ENCODE data around the gene TRDMT1. TPM values are rescaled to one million over a fixed set of nuclear protein-coding genes. Genes with fewer than 3 reads are reported as not detected.

The TRDMT1 gene
- total and polyA plus RNA-seq, 2 donors (not counting 1 experiment from before 2014, with no cell fraction given): 5.8 to 7.0 TPM

- Histone ChIP-seq H3K4me2 (ENCODE audit: extremely low read depth, insufficient read depth, low read length) (no peak overlapping the region), H3K4me1 (ENCODE audit: control insufficient read depth, extremely low read depth, insufficient read depth, low read length) (no peaks in the 10 kb centered on the region), H3K4me3 (replicated peaks in 1 of 4; ENCODE audit: control extremely low read depth in 1 of 4, insufficient read depth in 1 of 4, low read depth in 3 of 4, low read length in 4 of 4) (no peak overlapping the region), H3K36me3 (ENCODE audit: control insufficient read depth, insufficient read depth, low read length) (no peaks in the 10 kb centered on the region), H3K27me3 (ENCODE audit: control insufficient read depth, insufficient read depth, low read length) (no peaks in the 10 kb centered on the region), H2AFZ (ENCODE audit: low read length) (no peak overlapping the region), H3K9ac (ENCODE audit: insufficient read depth, low read length) (no peak overlapping the region), H3K9me3 (ENCODE audit: control insufficient read depth, insufficient read depth, low read depth, low read length) (no peaks in the 10 kb centered on the region), H4K20me1 (ENCODE audit: control insufficient read depth, extremely low read depth, insufficient read depth, low read length) (no peaks in the 10 kb centered on the region), H3K27ac (ENCODE audit: insufficient read depth, low read length) (no peak overlapping the region), H3K79me2 (ENCODE audit: control insufficient read depth, insufficient read depth, low read length) (peaks cover 14% of the 10 kb centered on the region)
- no peak for DNase-seq (ENCODE audit: low read depth in 2 of 2)
- no peak for TF ChIP-seq EZH2 (IDR thresholded peaks at IDR 0.05; ENCODE audit: low read length, missing control alignments)
- no peak for TF ChIP-seq CTCF (conservative IDR thresholded peaks at IDR 0.05 in 1 of 2, IDR thresholded peaks at IDR 0.05 in 1 of 2; ENCODE audit: low read depth in 1 of 2, low read length in 2 of 2)
Observed at GRCh38 chr10:17196573-17196972, 4.9 kb downstream of the TRDMT1 start.

GRCh38 chr10:17196045-17196444, 5.4 kb downstream of the TRDMT1 start:
- Histone ChIP-seq H3K4me1 (ENCODE audit: control insufficient read depth, extremely low read depth, insufficient read depth, low read length) (no peaks in the 10 kb centered on the region), H3K27ac (ENCODE audit: insufficient read depth, low read length) (no peak overlapping the region), H4K20me1 (ENCODE audit: control insufficient read depth, extremely low read depth, insufficient read depth, low read length) (no peaks in the 10 kb centered on the region), H3K9ac (ENCODE audit: insufficient read depth, low read length) (no peak overlapping the region), H3K9me3 (ENCODE audit: control insufficient read depth, insufficient read depth, low read depth, low read length) (no peaks in the 10 kb centered on the region), H3K27me3 (ENCODE audit: control insufficient read depth, insufficient read depth, low read length) (no peaks in the 10 kb centered on the region), H3K79me2 (ENCODE audit: control insufficient read depth, insufficient read depth, low read length) (peaks cover 14% of the 10 kb centered on the region), H3K36me3 (ENCODE audit: control insufficient read depth, insufficient read depth, low read length) (no peaks in the 10 kb centered on the region), H3K4me3 (replicated peaks in 1 of 4; ENCODE audit: control extremely low read depth in 1 of 4, insufficient read depth in 1 of 4, low read depth in 3 of 4, low read length in 4 of 4) (no peak overlapping the region), H3K4me2 (ENCODE audit: extremely low read depth, insufficient read depth, low read length) (no peak overlapping the region), H2AFZ (ENCODE audit: low read length) (no peak overlapping the region)
- DNase-seq (ENCODE audit: low read depth in 2 of 2): peak in 1 of 2 donors; percentile 50
- TF ChIP-seq EZH2 (IDR thresholded peaks at IDR 0.05; ENCODE audit: low read length, missing control alignments) (no peak), CTCF (conservative IDR thresholded peaks at IDR 0.05 in 1 of 2, IDR thresholded peaks at IDR 0.05 in 1 of 2; ENCODE audit: low read depth in 1 of 2, low read length in 2 of 2) (no peak)

GRCh38 chr10:17195083-17195482, 6.4 kb downstream of the TRDMT1 start:
- TF ChIP-seq CTCF (conservative IDR thresholded peaks at IDR 0.05 in 1 of 2, IDR thresholded peaks at IDR 0.05 in 1 of 2; ENCODE audit: low read depth in 1 of 2, low read length in 2 of 2) (no peak), EZH2 (IDR thresholded peaks at IDR 0.05; ENCODE audit: low read length, missing control alignments) (no peak)
- H3K27ac ChIP-seq (ENCODE audit: insufficient read depth, low read length): no peak overlapping the region

More at GRCh38 chr10:17195083-17195482, 6.4 kb downstream of the TRDMT1 start:
- H3K9ac ChIP-seq (ENCODE audit: insufficient read depth, low read length): no peak overlapping the region
- no peaks in the 10 kb centered on the region for H3K4me1 ChIP-seq (ENCODE audit: control insufficient read depth, extremely low read depth, insufficient read depth, low read length)
- H2AFZ ChIP-seq (ENCODE audit: low read length): no peak overlapping the region
- no peaks in the 10 kb centered on the region for H3K9me3 ChIP-seq (ENCODE audit: control insufficient read depth, insufficient read depth, low read depth, low read length)
- H3K27me3 ChIP-seq (ENCODE audit: control insufficient read depth, insufficient read depth, low read length): no peaks in the 10 kb centered on the region
- H3K79me2 ChIP-seq (ENCODE audit: control insufficient read depth, insufficient read depth, low read length): peaks cover 7% of the 10 kb centered on the region
- H3K4me2 ChIP-seq (ENCODE audit: extremely low read depth, insufficient read depth, low read length): no peak overlapping the region
- H3K36me3 ChIP-seq (ENCODE audit: control insufficient read depth, insufficient read depth, low read length): no peaks in the 10 kb centered on the region
- H4K20me1 ChIP-seq (ENCODE audit: control insufficient read depth, extremely low read depth, insufficient read depth, low read length): no peaks in the 10 kb centered on the region
- no peak overlapping the region for H3K4me3 ChIP-seq (replicated peaks in 1 of 4; ENCODE audit: control extremely low read depth in 1 of 4, insufficient read depth in 1 of 4, low read depth in 3 of 4, low read length in 4 of 4)
- no peak for DNase-seq (ENCODE audit: low read depth in 2 of 2)
